PC-9 (cell line): ENCODE data around the gene APLN. TPM values are rescaled to one million over a fixed set of nuclear protein-coding genes. Genes with fewer than 3 reads are reported as not detected.

Experiments used
- BruUV-seq: library from RNA; stranded (reverse); fragments of 400-500 nt; replicated peaks from 2 replicates; lab custom pipeline; 2021; lab: Mats Ljungman, UMichigan
- CTCF ChIA-PET: fragments of 300-600 bp; sonication (Branson Sonifier 250); formaldehyde crosslinking; loops from one replicate; lab custom pipeline; 2022; ENCODE audit warnings: antibody characterized with exemption; lab: Charles Lee
- POLR2A ChIA-PET: fragments of 300-600 bp; sonication (Branson Sonifier 250); formaldehyde crosslinking; loops from one replicate; lab custom pipeline; 2022; ENCODE audit warnings: antibody characterized with exemption; ENCODE audit not compliant: unreplicated experiment; lab: Charles Lee
- DNase-seq, 2 experiments: peaks; one replicate each; pipeline versions ENCODE4 v3.0.0 to v3.0.0-alpha.2; 2015 to 2022; ENCODE audit warnings: mixed read lengths in 1 of 2
- H2AFZ ChIP-seq: fragments of 200-600 bp; sonication (generic); 2 replicates; pipeline ENCODE4 v1.8.1; 2017; ENCODE audit warnings: antibody characterized with exemption
- H3F3A ChIP-seq: fragments of 200-600 bp; sonication (generic); 2 replicates; pipeline ENCODE4 v1.8.1; 2017; ENCODE audit warnings: antibody characterized with exemption, mild to moderate bottlenecking, low read depth; ENCODE audit not compliant: insufficient read depth
- H3K27ac ChIP-seq: fragments of 200-600 bp; sonication (generic); 2 replicates; pipeline ENCODE4 v1.6.1; 2016; ENCODE audit warnings: mixed run types
- H3K27me3 ChIP-seq: fragments of 200-600 bp; sonication (generic); 2 replicates; pipeline ENCODE4 v1.6.1; 2016; ENCODE audit warnings: low read depth, mixed run types; ENCODE audit not compliant: insufficient read depth
- H3K36me3 ChIP-seq: fragments of 200-600 bp; sonication (generic); 2 replicates; pipeline ENCODE4 v1.6.1; 2016; ENCODE audit warnings: low read depth, mixed run types
- H3K4me1 ChIP-seq: fragments of 200-600 bp; sonication (generic); replicated peaks from 2 replicates; pipeline ENCODE4 v1.6.1; 2016; ENCODE audit warnings: mixed run types; ENCODE audit not compliant: insufficient read depth
- H3K4me2 ChIP-seq: fragments of 200-600 bp; sonication (generic); 2 replicates; pipeline ENCODE4 v1.6.1; 2017; ENCODE audit warnings: mixed run types
- H3K4me3 ChIP-seq: fragments of 200-600 bp; sonication (generic); 2 replicates; pipeline ENCODE4 v1.6.1; 2016; ENCODE audit warnings: mixed run types
- H3K79me2 ChIP-seq: fragments of 200-600 bp; sonication (generic); 2 replicates; pipeline ENCODE4 v1.6.1; 2017; ENCODE audit warnings: low read depth, mixed run types
- H3K9me2 ChIP-seq: fragments of 200-600 bp; sonication (generic); 2 replicates; pipeline ENCODE4 v1.8.1; 2017; ENCODE audit warnings: mild to moderate bottlenecking; ENCODE audit not compliant: insufficient read depth
- H3K9me3 ChIP-seq: fragments of 200-600 bp; sonication (generic); 2 replicates; pipeline ENCODE4 v1.8.1; 2016; ENCODE audit warnings: low read depth; ENCODE audit not compliant: insufficient read depth
- H4K20me1 ChIP-seq: fragments of 200-600 bp; sonication (generic); 2 replicates; pipeline ENCODE4 v1.8.1; 2017; ENCODE audit not compliant: insufficient read depth
- EZH2 ChIP-seq: fragments of 200-600 bp; sonication (generic); IDR thresholded peaks from 2 replicates; pipeline ENCODE4 v1.8.0; 2017; ENCODE audit warnings: antibody characterized with exemption, low read depth
- intact Hi-C: fragments of 100-400 bp; cut with micrococcal nuclease; formaldehyde crosslinking; loops from one replicate; pipeline ENCODE4 v1.10.0; 2022; ENCODE audit not compliant: unreplicated experiment
- total RNA-seq: library from RNA; stranded (reverse); gene quantifications from 2 replicates; pipeline ENCODE4 v1.2.3, GENCODE V29; 2021
- TF ChIP-seq, protein P1 (sequence below): fragments of 200-600 bp; sonication (generic); conservative IDR thresholded peaks from 2 replicates; pipeline ENCODE4 v1.6.1; 2017; ENCODE audit warnings: mixed run types, antibody characterized with exemption, mild to moderate bottlenecking, moderate library complexity

Gene APLN
- total RNA-seq, 1 experiment from 2014 or later: 0.13 TPM

DNA sequence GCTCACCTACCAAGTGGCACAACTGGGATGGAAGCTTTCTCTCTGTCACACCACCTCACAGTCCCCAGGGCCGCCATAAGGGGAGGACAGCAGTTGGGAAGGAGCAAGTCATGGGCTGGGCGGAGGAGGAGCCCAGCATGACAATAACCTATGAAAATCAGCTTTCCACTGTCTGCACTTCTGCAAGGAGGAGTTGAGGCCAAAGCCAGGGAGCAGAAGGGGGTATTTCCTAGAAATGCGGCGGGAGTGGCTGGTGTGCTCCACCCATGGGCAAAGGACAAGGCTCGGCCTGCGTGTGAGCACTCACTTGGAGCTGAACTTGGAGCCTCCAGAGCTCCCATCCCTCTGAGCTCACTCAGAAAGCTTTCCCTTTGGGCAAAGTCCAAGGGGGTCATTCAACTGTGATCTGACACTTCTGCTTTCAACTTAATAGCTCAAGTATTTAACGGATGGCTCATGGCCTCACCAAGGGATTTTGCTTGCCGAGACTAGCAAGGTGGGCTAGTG lies 18.5 kb downstream of the APLN start:
- no peaks in the 10 kb centered on the region for H4K20me1 ChIP-seq
- H3K4me3 ChIP-seq: no peak overlapping the region
- no peak overlapping the region for H3K4me2 ChIP-seq
- H3K27me3 ChIP-seq: no peaks in the 10 kb centered on the region
- H3F3A ChIP-seq: no peaks in the 10 kb centered on the region
- intact Hi-C loops: loop anchor here (10.0 kb wide), 1 partner anchor 189 kb away; no protein-coding TSS in a partner anchor
- TF ChIP-seq, protein P1, sequence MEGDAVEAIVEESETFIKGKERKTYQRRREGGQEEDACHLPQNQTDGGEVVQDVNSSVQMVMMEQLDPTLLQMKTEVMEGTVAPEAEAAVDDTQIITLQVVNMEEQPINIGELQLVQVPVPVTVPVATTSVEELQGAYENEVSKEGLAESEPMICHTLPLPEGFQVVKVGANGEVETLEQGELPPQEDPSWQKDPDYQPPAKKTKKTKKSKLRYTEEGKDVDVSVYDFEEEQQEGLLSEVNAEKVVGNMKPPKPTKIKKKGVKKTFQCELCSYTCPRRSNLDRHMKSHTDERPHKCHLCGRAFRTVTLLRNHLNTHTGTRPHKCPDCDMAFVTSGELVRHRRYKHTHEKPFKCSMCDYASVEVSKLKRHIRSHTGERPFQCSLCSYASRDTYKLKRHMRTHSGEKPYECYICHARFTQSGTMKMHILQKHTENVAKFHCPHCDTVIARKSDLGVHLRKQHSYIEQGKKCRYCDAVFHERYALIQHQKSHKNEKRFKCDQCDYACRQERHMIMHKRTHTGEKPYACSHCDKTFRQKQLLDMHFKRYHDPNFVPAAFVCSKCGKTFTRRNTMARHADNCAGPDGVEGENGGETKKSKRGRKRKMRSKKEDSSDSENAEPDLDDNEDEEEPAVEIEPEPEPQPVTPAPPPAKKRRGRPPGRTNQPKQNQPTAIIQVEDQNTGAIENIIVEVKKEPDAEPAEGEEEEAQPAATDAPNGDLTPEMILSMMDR: no peak
- TF ChIP-seq EZH2: no peak
- no peaks in the 10 kb centered on the region for H3K79me2 ChIP-seq
- no peaks in the 10 kb centered on the region for H3K4me1 ChIP-seq
- no peaks in the 10 kb centered on the region for H3K9me2 ChIP-seq
- no peaks in the 10 kb centered on the region for H3K9me3 ChIP-seq
- H3K36me3 ChIP-seq: no peaks in the 10 kb centered on the region
- POLR2A ChIA-PET: no interaction called here
- BruUV-seq: no TSS peak
- H3K27ac ChIP-seq: no peak overlapping the region
- CTCF ChIA-PET: interaction anchor here (0.5 to 1.3 kb wide), 3 partner anchors 65 to 90 kb away, joined by 3 to 5 read pairs (median 4); no protein-coding TSS in a partner anchor
- DNase-seq: no peak
- H2AFZ ChIP-seq: no peak overlapping the region

DNA sequence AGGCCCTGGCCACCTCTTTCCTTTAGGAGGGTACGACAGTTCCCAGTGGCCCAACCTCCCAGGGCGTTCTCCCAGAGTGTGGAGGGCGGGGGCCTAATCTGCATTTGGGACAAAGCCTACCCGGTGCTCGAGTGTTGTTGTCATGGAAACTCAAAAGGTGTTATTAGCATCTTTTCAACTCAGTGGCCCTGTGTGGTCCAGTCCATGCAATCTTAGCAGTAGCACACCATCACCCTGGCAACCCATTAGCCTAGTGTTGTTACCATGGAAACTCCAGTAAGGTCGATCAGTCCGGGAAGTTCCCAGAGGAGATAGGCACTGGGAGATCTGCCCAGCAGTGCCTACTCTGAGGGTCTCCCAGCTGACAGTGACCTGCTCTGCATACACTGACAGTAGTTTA lies 20.2 kb downstream of the APLN start:
- intact Hi-C loops: loop anchor here (10.0 kb wide), 1 partner anchor 190 kb away; no protein-coding TSS in a partner anchor
- Histone ChIP-seq H3K79me2 (no peaks in the 10 kb centered on the region), H3K27ac (no peak overlapping the region), H3K4me1 (no peaks in the 10 kb centered on the region), H3K9me3 (no peaks in the 10 kb centered on the region), H2AFZ (no peak overlapping the region), H3K4me2 (no peak overlapping the region), H3F3A (no peaks in the 10 kb centered on the region), H3K27me3 (no peaks in the 10 kb centered on the region), H3K4me3 (no peak overlapping the region), H3K9me2 (no peaks in the 10 kb centered on the region), H4K20me1 (no peaks in the 10 kb centered on the region), H3K36me3 (no peaks in the 10 kb centered on the region)
- BruUV-seq: no TSS peak
- CTCF ChIA-PET: no interaction called here
- POLR2A ChIA-PET: no interaction called here
- TF ChIP-seq, protein P1: no peak
- no peak for TF ChIP-seq EZH2
- DNase-seq: no peak

DNA sequence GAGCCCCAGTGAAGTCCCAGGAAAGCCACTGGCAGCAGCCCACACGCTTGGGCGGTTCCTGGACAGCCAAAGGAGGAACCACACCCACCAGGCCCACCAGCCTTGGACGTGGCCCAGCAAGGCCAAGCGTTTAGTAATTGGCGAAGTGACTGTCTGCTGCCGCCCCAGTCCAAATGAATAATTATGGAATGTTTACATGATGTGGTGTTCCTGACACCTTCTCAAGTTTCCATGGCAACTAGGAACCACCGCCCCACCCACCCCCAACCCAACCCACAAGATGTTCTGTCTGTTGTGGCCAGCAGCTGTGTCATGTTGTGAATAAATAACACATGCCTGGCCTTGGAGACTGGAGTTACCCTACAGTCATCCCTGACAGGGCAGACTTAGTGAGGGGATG lies 22.3 kb downstream of the APLN start:
- BruUV-seq: no TSS peak
- Histone ChIP-seq H3F3A (no peaks in the 10 kb centered on the region), H2AFZ (no peak overlapping the region), H3K9me3 (no peaks in the 10 kb centered on the region), H3K9me2 (no peaks in the 10 kb centered on the region), H3K79me2 (no peaks in the 10 kb centered on the region), H3K27ac (no peak overlapping the region), H4K20me1 (no peaks in the 10 kb centered on the region), H3K4me2 (no peak overlapping the region), H3K36me3 (no peaks in the 10 kb centered on the region), H3K4me1 (no peaks in the 10 kb centered on the region), H3K4me3 (no peak overlapping the region), H3K27me3 (no peaks in the 10 kb centered on the region)
- intact Hi-C loops: loop anchor here (10.0 kb wide), 1 partner anchor 192 kb away; no protein-coding TSS in a partner anchor
- TF ChIP-seq, protein P1: no peak
- no peak for TF ChIP-seq EZH2
- DNase-seq: no peak
- CTCF ChIA-PET: no interaction called here
- POLR2A ChIA-PET: no interaction called here
